HG02973 (cell line): Measurements from ENCODE around the gene LRRC27.

ENCODE experiments used
- ATAC-seq: cut with Tn5 transposase; IDR thresholded peaks from one replicate; pipeline ENCODE4 v1.9.1; 2021; ENCODE audit warnings: moderate library complexity; ENCODE audit not compliant: unreplicated experiment

Gene LRRC27

DNA sequence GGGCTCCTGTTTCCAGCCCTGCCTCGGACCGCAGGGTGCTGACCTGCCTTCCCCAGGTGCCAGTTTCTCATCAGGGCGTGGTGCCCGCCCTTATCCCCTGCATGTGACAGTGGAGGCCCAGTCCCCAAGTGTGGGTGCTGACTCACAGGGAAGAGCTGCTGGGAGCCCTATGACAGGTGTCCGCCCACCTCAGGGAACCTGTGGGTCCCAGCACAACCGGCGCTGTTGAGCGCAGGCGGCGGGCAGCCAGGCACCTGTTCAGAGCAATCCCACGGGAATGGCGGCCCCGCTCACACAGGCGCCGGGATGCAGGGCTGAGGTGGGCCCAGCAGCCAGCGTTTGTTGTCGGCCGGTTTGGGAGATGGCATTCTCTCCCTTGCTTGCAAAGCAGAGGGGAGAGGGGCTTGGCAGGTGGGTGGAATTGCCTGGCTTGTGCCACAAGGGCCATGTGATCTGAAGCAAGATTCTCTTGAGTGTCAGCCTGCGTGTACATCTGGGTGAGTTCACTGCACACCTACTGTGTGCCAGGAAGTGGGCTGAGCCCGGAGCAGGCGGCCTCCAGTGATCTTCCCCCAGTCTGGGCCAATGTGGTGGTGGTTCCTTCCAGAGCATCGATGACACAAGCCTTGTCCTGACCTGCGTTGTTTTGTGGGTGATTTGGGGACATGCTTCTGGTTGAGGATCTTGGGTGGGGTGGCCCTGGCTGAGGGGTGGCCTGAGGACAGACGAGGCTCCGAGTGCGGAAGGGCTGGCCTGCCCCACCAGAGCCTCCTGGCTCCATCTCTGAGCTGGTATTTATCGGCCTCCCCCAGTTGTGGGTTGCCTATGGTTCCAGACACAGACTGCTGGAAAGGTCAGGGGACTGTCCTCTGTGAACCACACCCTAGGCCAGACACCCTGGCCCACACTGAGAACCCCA is 67.4 kb downstream of the LRRC27 start:
- no peak for ATAC-seq

DNA sequence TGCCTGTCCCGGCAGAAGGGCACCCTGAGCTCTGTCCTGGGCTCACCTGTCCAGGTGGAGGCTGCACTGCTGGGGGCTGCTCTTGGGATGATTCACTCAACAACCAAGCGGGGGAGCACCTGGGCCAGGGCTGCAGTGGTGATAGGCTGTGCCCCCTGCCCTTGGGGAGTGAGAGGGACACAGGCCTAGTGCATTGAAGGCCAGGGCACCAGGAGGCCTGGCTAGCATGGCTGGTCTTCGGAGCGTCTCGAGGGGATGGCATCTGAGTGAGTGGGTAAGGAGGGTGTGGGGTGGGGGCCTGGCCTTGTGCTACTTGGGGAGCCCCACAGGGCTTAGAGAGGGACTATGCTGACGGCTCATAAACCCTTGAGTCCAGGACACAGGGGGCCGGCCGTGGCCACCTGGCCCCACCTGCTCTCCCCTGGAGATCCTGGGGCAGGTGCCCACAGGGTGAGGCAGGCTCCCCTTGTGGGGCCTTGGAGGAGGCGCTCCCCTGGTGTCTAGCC is 68.1 kb downstream of the LRRC27 start:
- ATAC-seq: no peak

DNA sequence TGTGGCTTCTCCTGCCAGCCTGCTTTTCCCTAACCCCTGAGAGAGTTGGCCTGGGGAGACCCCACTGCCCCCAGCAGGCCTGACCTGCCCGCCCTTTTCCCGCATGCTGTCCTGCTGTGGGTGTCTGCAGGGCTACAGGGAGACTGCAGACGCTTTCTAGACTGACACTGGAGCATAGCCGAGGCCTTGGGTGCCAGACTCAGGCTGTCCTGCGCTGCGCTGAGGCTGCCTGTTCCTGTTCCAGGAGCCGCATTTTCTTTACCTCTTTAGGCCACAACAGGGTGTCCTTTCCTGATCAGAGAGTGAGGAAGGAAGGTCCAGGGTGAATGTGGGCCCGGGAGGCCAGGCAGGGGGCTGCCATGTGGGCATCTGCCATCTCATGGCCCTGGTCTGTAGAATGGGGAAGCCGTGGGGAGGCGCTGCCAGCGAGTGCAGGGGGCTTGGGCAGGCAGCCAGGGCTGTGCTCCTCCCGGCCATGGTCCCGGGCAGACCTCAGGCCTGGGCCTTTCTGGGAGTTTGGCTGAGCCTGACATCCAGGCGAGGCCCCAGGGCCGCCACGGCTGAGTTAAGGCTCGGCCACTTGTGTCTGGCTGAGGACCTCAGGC is 68.7 kb downstream of the LRRC27 start:
- no peak for ATAC-seq

DNA sequence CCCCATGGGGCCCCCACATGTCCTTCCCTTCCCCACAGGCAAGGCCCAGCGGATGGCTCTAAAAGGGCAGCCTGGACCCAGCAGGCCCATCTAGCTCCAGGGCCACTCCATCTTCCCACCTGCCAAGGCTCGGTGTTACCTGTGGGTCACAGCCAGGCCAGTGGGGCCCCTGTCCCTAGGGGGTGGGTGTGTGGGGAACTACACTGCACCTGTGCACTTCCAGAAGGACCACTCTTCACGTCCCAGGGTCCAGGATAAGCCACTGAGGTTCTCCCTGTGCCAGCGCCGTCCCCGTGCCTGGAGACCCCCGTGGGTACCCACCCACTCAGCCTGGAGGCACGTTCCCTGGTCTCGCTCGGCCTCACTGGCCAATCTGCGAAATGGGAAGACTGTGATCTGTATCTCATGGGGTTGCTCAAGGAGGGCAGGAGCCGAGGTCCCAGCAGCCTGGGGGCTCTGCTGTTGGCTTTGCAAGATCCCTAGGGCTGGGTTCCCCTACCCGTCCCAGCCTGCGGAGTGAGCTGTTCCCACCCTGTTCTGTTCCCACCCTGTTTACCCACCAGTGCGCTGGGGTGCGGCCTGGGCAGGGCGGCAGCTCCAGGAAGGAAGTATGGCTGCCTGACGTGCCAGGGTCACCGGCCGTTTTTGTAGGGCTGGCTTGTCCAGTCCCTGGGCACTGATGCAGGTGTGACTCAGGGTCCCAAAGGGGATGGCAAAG is 69.6 kb downstream of the LRRC27 start:
- ATAC-seq: no peak

DNA sequence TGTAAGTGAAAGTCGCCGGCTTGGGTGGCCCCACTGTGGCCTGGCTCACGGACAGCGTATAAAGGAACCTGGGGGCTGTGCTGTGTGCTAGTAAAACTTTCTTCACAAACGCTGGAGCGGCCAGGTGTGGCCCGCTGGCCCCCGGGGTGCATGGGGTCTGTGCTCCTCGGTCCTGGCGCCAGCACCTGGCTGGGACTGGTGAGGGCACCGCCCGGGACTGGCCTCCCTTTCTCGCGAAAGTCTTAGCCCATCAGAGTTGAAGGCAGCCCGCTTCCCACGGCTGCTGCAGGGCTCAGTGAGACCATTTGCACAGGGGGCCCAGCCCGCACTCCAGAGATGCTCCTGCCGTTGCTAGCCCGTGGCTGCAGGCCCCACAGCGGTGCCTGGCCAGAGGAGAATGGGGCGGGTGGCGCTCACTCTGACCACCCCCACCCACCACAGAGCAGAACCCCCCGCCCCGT is 70.8 kb downstream of the LRRC27 start:
- no peak for ATAC-seq

DNA sequence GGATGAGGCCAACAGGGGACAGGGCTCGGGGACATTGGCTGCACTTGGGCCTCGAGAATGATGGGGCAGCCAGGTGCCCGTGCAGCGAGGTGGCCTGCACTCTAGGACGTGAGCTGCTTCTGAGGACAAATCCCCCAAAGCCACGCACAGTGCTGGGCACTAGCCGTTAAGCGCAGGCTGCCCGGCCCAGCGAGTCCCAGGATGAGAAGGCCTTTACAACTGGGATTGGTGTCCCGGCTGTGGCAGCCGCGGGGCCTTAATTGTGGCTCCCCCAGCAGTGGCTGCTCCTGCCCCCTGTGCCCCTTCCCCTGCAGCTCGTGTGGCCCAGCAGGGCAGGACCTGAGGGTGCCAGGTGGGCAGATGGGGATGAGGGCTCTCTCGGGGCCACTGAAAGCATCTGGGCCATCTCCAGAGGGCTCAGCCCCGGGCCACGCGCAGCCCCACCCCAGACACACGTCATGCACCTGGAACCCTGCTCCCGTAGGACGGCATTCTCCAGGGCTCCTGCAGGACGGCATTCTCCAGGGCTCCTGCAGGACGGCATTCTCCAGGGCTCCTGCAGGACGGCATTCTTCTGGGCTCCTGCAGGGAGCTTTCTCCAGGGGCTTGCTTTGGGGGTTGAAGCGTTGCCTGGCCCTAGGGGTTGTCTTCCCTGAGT is 71.6 kb downstream of the LRRC27 start:
- ATAC-seq: no peak

DNA sequence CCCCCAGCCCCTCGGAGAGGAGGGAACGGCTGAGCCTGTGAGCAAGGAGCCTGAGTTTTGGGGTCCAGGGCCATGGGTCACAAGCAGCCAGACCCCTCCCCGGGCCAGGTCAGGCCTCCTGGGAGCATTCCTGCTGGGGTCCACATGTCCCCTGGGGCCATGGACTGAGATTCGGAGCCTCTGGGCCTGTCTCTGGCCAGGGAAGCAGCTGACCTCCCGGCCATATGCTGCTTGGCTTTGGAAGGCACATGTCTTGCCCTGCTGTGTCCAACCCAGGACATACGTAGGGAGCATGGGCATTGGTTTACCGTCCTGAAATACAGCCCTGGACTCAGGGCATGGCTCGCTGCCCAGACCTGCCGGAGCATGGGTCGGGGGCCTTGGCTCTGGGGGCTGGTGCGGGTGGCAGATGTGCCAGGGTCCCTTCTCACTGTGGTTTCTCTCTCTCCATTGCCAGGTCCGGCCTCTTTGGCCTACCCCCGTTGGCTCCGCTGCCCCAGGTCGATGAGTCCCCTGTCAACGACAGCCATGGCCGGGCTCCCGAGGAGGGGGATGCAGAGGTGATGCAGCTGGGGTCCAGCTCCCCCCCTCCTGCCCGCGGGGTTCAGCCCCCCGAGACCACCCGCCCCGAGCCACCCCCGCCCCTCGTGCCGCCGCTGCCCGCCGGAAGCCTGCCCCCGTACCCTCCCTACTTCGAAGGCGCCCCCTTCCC is 72.3 kb downstream of the LRRC27 start:
- no peak for ATAC-seq

DNA sequence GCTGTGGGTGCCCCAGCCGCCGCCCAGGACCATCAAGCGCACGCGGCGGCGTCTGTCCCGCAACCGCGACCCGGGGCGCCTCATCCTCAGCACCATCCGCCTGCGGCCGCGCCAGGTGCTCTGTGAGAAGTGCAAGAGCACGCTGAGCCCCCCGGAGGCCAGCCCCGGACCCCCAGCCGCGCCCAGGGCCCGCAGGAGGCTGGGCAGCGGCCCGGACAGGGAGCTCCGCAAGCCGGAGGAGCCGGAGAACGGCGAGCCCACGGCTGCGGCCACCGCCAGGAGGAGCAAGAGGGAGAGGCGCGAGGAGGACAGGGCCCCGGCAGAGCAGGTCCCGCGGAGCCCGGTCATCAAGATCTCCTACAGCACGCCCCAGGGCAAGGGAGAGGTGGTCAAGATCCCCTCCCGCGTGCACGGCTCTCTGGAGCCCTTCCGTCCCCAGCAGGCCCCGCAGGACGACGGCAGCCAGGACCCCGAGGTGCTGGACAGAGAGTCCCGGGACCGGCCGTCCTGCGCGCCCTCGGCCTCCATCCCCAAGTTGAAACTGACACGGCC is 73.0 kb downstream of the LRRC27 start:
- no peak for ATAC-seq

DNA sequence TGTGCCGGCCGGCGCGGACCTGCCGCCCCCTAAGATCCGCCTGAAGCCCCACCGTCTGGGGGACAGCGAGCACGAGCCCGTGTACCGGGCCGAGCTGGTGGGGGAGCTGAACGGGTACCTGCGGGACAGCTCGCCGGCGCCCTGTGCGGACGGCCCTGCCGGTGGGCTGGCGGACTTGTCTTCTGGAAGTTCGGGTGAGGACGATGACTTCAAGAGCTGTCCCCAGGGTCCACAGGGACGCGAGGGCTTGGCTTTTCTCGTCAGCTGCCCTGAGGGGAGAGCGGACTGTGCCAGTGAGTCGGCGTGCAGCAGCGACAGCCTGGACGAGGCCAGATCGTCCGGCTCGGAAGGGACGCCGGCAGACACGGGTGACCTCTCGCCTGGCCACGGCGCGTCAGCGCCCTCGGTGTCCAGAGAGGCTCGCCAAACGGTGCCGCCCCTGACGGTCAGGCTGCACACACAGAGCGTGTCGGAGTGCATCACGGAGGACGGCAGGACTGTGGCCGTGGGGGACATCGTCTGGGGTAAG is 73.5 kb downstream of the LRRC27 start:
- ATAC-seq: no peak

DNA sequence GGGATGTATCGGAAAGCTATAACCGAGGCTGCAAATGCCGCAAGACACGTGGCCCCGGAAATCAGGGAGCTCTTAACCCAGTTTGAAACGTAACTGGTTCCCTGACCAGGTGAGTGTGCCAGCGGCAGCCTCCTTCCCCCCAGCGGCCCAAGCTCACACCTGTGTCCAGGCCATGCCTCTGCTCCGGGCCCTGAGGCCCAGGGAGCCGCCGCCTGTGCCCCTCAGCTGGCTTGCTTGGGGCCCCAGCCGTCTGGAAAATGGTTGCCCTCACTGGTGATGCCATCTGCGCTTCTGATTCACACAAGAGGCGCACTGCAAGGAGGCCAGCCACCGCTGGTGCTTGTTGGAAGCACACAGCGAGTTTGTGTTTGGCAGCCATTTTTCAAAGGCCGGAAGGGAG is 74.2 kb downstream of the LRRC27 start:
- ATAC-seq: no peak

DNA sequence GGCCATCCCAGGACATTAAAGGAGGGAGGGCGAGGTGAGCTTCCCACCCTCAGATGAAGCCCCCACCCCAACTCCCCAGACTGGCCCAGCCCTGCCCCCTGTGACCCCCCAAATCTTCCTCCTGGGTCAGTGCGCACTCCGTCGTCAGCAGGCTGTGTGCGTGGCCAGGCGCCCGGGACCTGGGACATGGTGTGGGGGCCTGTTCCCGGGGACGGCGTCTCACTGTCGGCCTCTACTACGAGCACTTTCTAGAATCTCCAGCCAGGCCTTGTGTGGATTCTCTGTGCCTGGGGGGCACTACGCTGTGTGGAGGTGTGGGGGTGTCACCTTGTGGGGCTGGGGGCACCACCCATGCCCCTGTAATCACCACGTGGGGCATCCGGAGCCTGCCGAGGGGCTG is 74.8 kb downstream of the LRRC27 start:
- no peak for ATAC-seq

DNA sequence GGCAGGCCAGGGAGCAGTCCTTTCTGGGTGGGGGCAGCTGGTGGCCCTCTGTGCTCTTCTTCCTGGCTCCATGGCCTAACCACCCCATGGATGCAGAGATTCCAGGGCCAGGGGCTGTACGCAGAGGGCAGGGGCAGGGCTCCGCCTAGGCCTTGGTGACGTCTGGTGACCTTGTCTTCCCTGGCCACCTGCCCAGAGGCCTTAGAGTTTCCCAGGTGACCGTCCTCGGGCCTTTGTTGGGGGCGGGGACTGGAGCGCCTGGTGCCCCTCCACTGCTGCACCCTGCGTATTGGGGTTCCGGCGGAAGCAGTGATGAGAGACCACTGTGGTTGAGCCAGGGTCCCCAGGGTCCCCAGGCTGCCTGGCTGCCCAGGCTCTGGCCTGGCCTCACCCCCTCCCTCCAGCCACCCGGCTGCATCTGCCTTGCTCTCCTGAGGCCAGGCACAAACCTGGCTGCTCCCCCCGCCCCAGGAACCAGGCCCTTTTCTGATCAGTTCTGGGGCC is 75.3 kb downstream of the LRRC27 start:
- ATAC-seq: no peak

DNA sequence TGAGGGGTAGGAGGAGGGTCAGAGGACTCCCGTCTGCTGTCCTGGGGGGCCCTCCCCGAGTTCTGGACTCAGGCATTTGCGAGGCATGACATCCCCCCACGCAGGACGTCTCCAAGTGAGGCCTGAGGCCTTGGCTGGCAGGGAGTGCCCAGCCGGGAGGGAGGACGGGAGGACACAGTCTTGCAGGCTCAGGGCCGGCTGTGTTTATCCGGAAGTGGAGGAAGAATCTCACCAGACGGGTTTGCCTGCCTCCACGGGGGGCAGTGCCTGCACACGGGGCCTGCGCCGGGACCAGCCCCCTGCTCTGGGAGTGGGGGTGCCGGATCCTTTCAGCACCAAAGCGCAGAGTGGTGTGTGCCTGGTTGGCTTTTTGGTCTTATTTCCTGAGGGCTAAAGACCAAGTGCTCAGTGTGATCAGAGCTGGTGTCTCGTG is 75.9 kb downstream of the LRRC27 start:
- no peak for ATAC-seq

DNA sequence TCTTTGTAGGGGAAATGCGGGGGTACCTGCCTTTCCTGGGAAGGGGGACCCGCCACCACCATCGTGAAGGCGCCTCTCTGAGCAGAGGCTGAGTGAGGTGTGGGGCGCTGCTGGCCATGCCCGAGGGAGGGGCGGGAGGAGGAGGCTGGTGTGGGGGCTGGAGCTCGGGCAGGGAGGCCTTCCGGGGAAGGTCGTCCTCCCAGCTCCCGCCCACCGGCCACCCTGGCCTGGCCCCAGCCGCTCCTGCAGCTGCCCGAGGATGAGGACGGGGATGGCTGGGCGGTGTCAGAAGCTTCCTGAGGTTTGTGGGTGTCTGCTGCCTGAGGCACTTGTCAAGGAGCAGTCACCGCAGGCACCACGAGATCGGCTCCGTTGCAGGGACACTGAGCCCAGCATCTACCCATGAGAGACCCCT is 76.4 kb downstream of the LRRC27 start:
- ATAC-seq: no peak

DNA sequence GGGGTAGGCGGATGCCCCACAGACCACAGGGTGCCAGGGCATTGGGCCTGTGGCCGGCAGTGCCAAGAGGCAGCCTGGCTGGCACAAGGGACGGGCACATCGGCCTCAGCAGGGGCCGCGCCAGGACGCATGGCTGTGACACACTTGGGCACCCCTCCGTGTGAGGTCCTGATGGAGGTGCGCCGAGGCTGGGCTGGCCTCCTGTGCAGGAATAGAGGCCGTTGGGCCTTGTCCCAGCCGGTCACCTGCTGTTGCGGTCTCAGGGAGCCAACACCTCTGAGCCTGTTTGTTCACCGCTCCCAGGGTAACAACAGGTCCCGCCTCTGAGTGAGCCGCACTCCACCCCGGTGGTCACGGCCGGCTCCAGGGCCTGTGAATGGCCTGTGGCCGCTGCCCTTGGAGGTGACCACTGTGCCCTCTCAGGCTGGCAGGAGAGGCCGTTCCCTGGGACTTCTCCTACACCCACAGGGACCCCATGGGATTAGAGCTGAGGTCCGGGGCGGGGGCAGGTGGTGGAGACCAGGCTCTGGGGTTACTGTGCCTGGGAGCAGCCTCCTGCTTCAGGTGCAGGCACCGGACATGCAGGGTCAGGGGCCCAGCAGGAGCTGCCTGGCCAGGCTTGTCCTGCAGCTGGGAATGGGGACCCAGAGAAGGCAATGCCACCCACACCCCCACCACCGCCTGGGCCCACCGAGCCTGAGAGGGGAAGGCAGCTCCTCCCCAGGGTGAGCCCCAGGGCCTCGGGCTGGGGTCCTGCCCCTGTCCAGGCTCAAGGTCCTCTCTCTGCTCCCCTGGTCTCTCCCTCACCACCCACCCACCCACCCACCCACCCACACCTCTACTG is 77.1 kb downstream of the LRRC27 start:
- no peak for ATAC-seq

DNA sequence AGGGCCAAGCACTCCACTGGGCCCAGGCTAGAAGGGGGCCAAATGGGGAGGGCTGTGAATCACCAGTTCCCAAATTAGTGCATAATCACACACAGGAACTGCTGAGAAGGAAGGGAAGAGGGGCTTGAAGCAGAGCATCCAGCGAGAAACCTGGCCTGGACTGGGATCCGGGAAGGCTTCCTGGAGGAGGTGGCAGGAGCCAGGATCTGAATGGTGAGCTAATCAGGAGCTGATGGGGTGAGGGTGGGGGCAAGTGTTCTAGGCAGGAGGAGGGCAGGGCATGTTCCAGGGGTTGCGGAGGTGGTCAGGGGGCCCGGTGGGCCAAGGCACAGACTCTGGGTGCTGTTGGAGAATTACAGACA is 77.7 kb downstream of the LRRC27 start:
- no peak for ATAC-seq

DNA sequence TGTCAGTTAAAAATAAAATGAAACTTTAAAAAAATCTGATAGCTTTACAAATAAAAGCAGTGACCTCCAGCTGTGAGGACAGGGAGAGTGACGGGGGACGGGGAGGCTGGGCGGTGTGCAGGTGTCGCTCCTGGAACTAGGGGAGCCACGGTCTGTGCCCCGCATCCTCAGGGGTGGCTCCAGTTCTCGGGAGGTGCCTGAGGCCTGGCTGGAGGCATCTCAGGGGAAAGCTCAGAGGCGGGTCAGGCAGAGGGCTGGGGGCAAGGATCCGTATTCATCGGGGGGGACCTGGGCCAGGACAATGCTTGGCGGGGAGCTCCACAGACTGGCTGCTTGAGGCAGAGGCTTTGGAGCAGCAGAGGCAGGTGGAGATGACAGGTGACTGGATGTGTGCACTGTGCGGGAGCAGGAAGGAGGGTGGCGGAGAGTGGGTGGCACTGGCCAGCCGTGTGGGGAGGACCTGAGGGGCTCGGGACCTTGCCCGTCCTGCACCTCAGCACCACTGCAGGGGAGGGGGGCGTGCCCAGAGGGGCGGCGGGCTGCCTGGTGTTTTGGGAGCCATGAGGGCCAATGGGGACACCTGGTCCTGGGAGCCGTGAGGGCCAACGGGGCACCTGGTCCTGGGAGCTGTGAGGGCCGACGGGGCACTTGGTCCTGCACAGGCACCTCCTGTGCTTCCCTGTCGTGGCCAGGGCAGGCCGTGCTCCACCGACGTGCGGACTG is 78.2 kb downstream of the LRRC27 start:
- no peak for ATAC-seq
